ENCODE data around the gene CCDC40. TPM values are rescaled to one million over a fixed set of nuclear protein-coding genes. Genes with fewer than 3 reads are reported as not detected.

Gene CCDC40, protein sequence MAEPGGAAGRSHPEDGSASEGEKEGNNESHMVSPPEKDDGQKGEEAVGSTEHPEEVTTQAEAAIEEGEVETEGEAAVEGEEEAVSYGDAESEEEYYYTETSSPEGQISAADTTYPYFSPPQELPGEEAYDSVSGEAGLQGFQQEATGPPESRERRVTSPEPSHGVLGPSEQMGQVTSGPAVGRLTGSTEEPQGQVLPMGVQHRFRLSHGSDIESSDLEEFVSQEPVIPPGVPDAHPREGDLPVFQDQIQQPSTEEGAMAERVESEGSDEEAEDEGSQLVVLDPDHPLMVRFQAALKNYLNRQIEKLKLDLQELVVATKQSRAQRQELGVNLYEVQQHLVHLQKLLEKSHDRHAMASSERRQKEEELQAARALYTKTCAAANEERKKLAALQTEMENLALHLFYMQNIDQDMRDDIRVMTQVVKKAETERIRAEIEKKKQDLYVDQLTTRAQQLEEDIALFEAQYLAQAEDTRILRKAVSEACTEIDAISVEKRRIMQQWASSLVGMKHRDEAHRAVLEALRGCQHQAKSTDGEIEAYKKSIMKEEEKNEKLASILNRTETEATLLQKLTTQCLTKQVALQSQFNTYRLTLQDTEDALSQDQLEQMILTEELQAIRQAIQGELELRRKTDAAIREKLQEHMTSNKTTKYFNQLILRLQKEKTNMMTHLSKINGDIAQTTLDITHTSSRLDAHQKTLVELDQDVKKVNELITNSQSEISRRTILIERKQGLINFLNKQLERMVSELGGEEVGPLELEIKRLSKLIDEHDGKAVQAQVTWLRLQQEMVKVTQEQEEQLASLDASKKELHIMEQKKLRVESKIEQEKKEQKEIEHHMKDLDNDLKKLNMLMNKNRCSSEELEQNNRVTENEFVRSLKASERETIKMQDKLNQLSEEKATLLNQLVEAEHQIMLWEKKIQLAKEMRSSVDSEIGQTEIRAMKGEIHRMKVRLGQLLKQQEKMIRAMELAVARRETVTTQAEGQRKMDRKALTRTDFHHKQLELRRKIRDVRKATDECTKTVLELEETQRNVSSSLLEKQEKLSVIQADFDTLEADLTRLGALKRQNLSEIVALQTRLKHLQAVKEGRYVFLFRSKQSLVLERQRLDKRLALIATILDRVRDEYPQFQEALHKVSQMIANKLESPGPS
- 3.0 and 5.2 TPM in 2 replicates for total RNA-seq (ENCODE audit: low replicate concordance)

- peak; percentile 60 for DNase-seq (ENCODE audit: low read depth)
- TF ChIP-seq, protein P1, sequence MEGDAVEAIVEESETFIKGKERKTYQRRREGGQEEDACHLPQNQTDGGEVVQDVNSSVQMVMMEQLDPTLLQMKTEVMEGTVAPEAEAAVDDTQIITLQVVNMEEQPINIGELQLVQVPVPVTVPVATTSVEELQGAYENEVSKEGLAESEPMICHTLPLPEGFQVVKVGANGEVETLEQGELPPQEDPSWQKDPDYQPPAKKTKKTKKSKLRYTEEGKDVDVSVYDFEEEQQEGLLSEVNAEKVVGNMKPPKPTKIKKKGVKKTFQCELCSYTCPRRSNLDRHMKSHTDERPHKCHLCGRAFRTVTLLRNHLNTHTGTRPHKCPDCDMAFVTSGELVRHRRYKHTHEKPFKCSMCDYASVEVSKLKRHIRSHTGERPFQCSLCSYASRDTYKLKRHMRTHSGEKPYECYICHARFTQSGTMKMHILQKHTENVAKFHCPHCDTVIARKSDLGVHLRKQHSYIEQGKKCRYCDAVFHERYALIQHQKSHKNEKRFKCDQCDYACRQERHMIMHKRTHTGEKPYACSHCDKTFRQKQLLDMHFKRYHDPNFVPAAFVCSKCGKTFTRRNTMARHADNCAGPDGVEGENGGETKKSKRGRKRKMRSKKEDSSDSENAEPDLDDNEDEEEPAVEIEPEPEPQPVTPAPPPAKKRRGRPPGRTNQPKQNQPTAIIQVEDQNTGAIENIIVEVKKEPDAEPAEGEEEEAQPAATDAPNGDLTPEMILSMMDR (IDR thresholded peaks at IDR 0.05; ENCODE audit: insufficient read depth, low read length) = peak; percentile 5
- H3K4me3 ChIP-seq (ENCODE audit: low read depth, low read length) = peak within 1 kb of the TSS; percentile 87
Observed at GRCh38 chr17:80035937-80036714, at the start of gene CCDC40. CCDC40 (plus strand) TSS chr17:80036642; CDS start chr17:80036663, 21 bp downstream.

DNA sequence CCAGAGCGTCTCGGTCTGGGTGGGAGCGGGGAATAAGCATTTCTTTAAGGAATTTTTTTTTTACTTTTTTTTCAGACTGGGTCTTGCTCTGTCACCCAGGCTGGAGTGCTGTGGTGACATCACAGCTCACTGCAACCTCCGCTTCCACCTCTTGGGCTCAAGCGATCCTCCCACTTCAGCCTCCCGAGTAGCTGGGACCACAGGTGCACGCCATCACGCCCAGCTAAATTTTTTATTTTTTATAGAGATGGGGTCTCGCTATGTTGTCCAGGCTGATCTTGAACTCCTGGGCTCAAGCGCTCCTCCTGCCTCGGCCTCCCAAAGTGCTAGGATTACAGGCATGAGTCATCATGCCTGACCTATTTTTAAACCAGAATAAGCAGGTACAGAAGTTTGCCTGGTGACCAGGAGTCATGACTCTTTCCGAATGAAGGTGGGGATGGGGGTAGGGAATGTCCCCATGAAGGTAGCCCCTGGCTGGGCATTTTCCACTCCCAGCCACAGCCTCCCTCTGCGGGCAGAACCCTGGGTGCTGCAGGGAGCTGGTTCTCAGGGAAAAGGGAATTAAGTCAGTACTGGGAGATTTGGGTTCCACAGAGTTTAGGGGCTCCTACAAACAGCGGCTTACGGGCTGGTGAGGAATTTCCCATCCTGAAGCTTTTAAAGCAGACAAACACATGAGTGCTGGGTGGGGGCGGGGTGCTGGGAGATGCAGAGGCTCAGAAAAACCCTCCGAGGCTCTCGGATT is 49.1 kb upstream of the CCDC40 start:
- DNase-seq (ENCODE audit: low read depth) = no peak
- H3K4me3 ChIP-seq (ENCODE audit: low read depth, low read length) = no peak overlapping the region
- TF ChIP-seq, protein P1 (IDR thresholded peaks at IDR 0.05; ENCODE audit: insufficient read depth, low read length) = no peak

DNA sequence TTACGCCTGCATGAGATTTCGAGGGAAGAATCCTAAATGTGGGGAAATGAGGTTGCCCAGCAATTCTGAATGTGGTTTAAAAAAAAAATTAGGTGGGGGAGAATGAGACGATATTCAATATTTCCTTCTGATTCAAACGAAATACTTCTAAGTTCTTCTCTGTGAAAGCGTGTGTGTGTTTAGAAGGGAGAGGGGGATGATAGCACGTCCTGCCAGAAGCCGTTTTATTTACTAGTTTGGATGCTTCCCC is 48.6 kb upstream of the CCDC40 start:
- DNase-seq (ENCODE audit: low read depth) = no peak
- TF ChIP-seq, protein P1 (IDR thresholded peaks at IDR 0.05; ENCODE audit: insufficient read depth, low read length) = no peak
- peak overlapping the region; percentile 13 for H3K4me3 ChIP-seq (ENCODE audit: low read depth, low read length)

DNA sequence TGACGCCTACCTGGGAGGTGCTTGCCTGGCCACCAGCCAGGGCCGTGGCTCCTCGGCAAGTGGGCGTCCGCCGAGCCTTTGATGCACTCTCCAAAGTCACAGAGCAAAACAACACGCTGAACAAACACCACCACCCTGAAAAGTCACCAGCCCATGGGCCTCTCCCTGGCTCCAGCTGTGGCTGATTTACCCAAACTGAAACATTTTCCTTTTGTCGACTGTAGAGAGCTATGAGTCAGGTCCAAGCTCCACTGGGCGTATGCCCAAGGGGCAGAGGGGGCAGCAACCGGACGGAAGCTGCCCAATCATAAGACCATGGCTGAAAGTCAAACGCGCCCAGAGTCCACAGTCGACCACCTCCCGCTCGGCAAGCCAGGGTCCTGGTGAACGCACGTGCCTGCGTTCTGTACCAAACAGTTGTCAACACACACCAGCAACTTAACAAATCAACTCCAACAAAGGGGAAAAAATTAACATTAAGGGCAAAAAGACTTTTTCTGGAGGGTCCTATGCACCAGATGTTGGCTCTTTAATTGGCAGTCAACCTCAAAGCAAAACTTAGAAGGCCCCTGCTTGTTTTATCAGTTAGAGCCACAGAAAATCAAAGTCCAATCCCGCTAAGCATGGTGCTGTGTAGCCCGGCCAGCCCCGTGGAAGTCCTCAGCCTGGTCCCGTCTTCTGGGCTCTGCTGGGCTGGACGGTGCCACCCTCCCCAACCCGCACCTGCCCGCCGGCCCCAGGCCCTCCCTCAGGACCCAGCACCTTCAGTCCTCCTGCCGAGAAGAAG is 48.1 kb upstream of the CCDC40 start:
- H3K4me3 ChIP-seq (ENCODE audit: low read depth, low read length) = peak overlapping the region; percentile 13
- TF ChIP-seq, protein P1 (IDR thresholded peaks at IDR 0.05; ENCODE audit: insufficient read depth, low read length) = no peak
- peak; percentile 80 for DNase-seq (ENCODE audit: low read depth)

DNA sequence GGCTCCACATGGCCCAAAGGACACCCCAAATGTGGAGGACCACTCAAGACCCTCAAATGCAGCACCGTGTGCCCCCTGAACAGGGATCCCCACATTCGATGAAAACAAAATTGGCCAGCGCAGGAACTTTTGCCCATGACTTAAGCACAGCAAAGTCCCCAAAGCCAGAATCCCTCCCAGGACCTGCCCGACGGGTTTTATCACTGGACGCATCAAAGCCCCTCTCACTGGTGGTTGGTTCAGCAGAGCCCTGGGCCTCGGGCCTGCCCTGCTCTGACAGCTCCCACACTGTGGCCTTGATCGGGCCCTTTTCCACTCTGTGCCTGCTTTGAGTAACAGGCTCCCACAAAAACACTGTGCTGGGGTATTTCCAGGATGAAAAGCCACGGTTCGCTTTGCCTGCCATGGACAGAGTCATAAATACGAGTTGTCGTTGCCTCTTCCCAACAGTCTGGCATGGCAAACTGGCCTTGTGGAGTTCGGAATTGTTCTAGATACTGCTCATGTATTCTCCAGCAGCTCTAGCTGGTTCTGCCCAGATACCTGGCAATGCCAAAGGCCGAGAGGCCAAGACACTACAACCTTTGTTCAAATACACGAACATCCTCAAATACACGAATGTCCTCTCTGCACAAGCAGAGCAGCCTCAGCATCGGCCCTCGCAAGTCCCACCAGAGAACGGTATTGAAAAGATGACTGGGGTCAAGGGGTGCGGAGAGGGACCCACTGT is 47.2 kb upstream of the CCDC40 start:
- H3K4me3 ChIP-seq (ENCODE audit: low read depth, low read length) = no peak overlapping the region
- TF ChIP-seq, protein P1 (IDR thresholded peaks at IDR 0.05; ENCODE audit: insufficient read depth, low read length) = no peak
- DNase-seq (ENCODE audit: low read depth) = no peak
